Activated CD8-positive, alpha-beta T cell treated with anti-CD3 and anti-CD28 coated beads for 36 hours (primary cell): ENCODE data around the gene ZNF558. TPM values are rescaled to one million over a fixed set of nuclear protein-coding genes. Genes with fewer than 3 reads are reported as not detected.

Experiments
- ATAC-seq: fragments of 200-7000 bp; cut with Tn5 transposase; one replicate; pipeline ENCODE4 v1.10.0; 2021; ENCODE audit warnings: mild to moderate bottlenecking, moderate library complexity
- CTCF ChIA-PET: fragments of 350-600 bp; sonication (Branson Sonifier 250); formaldehyde crosslinking; loops from one replicate; lab custom pipeline; 2021; ENCODE audit warnings: antibody characterized with exemption; lab: Charles Lee
- POLR2A ChIA-PET: fragments of 350-600 bp; sonication (Branson Sonifier 250); formaldehyde crosslinking; loops from one replicate; lab custom pipeline; 2021; ENCODE audit warnings: antibody characterized with exemption; lab: Charles Lee
- DNase-seq: peaks from one replicate; pipeline ENCODE4 v3.0.0-alpha.2; 2020
- H3K27ac Mint-ChIP-seq: one replicate; pipeline ENCODE4 v1.8.0; 2021; ENCODE audit warnings: mild to moderate bottlenecking, mixed read lengths
- H3K27me3 Mint-ChIP-seq: one replicate; pipeline ENCODE4 v1.8.0; 2021; ENCODE audit warnings: mixed read lengths
- H3K36me3 Mint-ChIP-seq: one replicate; pipeline ENCODE4 v1.8.0; 2021; ENCODE audit warnings: low read depth, mixed read lengths
- H3K4me1 Mint-ChIP-seq: one replicate; pipeline ENCODE4 v1.8.0; 2021; ENCODE audit warnings: low read depth, mixed read lengths
- H3K4me3 Mint-ChIP-seq: one replicate; pipeline ENCODE4 v1.8.0; 2021; ENCODE audit warnings: mild to moderate bottlenecking, moderate library complexity, mixed read lengths
- H3K9me3 Mint-ChIP-seq: one replicate; pipeline ENCODE4 v1.8.0; 2021; ENCODE audit warnings: mixed read lengths
- intact Hi-C: fragments of 100-400 bp; cut with micrococcal nuclease; formaldehyde crosslinking; loops from one replicate; pipeline ENCODE4 v1.10.0; 2022
- total RNA-seq, 2 experiments: library from RNA; stranded (reverse); gene quantifications; one replicate each; pipeline ENCODE4 v1.2.3, GENCODE V29; 2021
- TF ChIP-seq, protein P1 (sequence below): fragments of 200-600 bp; IDR thresholded peaks from one replicate; pipeline ENCODE4 v1.8.0; 2022; ENCODE audit warnings: antibody characterized with exemption, mild to moderate bottlenecking

Gene ZNF558
- total RNA-seq, 2 experiments from 2014 or later: 31.3 to 35.3 TPM

DNA sequence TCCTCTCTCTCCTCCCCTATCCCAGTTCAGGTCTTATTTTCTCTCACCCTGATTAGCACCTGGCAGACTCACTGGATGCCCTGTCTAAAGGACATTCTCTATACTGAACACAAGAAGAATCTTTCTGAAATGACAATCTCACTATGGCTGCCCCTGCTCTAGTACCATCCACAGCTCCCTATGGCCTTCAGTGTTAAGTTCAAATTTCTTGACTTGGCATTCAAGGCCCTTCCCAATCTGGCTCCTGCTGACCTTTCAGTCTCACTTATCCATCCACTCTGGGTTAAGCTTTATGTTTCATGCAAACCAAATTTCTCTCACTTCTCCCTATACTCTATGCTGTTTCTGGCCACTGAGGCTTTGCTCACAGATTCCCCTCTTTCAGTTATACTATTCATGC is 34.2 kb upstream of the ZNF558 start:
- H3K4me3 Mint-ChIP-seq: no peak overlapping the region
- no peak for DNase-seq
- CTCF ChIA-PET: no interaction called here

DNA sequence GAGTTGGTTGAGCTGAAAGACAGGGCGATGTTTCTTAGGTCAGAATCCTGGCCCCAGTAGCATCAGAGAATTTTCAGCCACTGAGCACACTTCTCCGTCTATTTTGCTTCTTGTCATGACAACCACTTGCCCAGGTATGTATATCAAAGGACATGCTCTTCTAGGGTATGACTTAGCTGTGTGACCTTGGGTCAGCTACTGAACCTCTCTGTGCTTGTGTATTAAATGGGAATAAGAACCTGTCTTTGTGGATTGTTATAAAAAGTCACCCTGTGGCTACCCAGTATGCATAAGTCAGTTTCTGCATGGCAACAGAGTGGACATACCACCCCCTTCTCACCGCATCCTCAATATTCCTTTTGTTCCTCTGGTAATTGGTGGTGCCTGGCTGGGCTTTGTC is 26.2 kb upstream of the ZNF558 start:
- no peak overlapping the region for H3K27ac Mint-ChIP-seq
- ChIA-PET CTCF (no interaction called here), POLR2A (no interaction called here)

More for the DNA sequence above, 34.2 kb upstream of the ZNF558 start:
- no peak overlapping the region for H3K27ac Mint-ChIP-seq
- H3K36me3 Mint-ChIP-seq: no peaks in the 10 kb centered on the region
- no peak for ATAC-seq
- H3K9me3 Mint-ChIP-seq: no peaks in the 10 kb centered on the region
- POLR2A ChIA-PET: no interaction called here
- TF ChIP-seq, protein P1, sequence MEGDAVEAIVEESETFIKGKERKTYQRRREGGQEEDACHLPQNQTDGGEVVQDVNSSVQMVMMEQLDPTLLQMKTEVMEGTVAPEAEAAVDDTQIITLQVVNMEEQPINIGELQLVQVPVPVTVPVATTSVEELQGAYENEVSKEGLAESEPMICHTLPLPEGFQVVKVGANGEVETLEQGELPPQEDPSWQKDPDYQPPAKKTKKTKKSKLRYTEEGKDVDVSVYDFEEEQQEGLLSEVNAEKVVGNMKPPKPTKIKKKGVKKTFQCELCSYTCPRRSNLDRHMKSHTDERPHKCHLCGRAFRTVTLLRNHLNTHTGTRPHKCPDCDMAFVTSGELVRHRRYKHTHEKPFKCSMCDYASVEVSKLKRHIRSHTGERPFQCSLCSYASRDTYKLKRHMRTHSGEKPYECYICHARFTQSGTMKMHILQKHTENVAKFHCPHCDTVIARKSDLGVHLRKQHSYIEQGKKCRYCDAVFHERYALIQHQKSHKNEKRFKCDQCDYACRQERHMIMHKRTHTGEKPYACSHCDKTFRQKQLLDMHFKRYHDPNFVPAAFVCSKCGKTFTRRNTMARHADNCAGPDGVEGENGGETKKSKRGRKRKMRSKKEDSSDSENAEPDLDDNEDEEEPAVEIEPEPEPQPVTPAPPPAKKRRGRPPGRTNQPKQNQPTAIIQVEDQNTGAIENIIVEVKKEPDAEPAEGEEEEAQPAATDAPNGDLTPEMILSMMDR: no peak
- no peaks in the 10 kb centered on the region for H3K4me1 Mint-ChIP-seq
- intact Hi-C loops: no loop called here
- peaks cover 11% of the 10 kb centered on the region for H3K27me3 Mint-ChIP-seq

DNA sequence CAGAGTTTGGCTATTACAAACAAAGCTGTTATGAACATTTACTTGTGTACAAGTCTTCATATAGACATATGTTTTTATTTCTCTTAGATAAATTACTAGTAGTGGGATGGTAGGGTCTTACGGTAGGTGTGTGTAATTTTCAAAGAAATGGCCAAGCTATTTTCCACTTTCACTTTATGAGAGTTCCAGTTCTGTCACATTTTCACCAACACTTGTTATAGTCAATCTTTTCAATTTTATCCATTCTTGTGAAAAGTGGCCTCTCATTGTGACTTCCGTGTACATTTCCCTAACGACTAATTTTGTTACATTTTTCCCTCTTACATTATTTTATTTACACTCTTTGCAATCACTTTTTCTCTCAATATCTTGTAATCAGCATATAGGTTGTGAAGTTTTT is 18.4 kb upstream of the ZNF558 start:
- ATAC-seq: no peak
- peaks cover 15% of the 10 kb centered on the region for H3K27me3 Mint-ChIP-seq
- H3K4me3 Mint-ChIP-seq: no peak overlapping the region
- TF ChIP-seq, protein P1: no peak
- H3K9me3 Mint-ChIP-seq: peaks cover 8% of the 10 kb centered on the region
- H3K27ac Mint-ChIP-seq: no peak overlapping the region
- CTCF ChIA-PET: no interaction called here
- no peak for DNase-seq
- no peaks in the 10 kb centered on the region for H3K36me3 Mint-ChIP-seq
- H3K4me1 Mint-ChIP-seq: no peaks in the 10 kb centered on the region
- POLR2A ChIA-PET: no interaction called here
- intact Hi-C loops: no loop called here

More for the DNA sequence above, 26.2 kb upstream of the ZNF558 start:
- no peak overlapping the region for H3K4me3 Mint-ChIP-seq
- no peaks in the 10 kb centered on the region for H3K36me3 Mint-ChIP-seq
- TF ChIP-seq, protein P1: no peak
- DNase-seq (no peak), ATAC-seq (no peak)
- no peaks in the 10 kb centered on the region for H3K9me3 Mint-ChIP-seq
- peaks cover 26% of the 10 kb centered on the region for H3K27me3 Mint-ChIP-seq
- intact Hi-C loops: no loop called here
- no peaks in the 10 kb centered on the region for H3K4me1 Mint-ChIP-seq

DNA sequence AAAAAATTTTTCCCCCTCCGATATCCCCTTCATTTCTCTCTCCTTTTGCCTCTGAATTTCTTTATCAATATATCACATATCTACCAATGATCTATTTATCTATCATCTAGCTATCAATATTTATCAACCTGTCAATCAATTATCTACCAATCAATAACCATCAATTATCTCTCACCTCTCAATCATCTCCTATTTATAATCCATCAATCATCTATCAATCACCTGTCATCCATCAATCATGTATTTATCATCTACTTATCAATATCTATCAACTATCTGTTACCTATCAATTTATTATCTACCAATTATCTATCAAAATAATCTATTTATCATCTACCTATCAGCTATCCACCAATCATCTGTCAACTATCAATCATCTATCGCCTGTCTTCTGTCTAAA is 17.1 kb upstream of the ZNF558 start:
- Mint-ChIP-seq H3K27me3 (peaks cover 9% of the 10 kb centered on the region), H3K4me1 (no peaks in the 10 kb centered on the region), H3K36me3 (no peaks in the 10 kb centered on the region), H3K9me3 (peaks cover 8% of the 10 kb centered on the region), H3K27ac (no peak overlapping the region), H3K4me3 (no peak overlapping the region)
- ATAC-seq (no peak), DNase-seq (no peak)
- CTCF ChIA-PET: no interaction called here
- POLR2A ChIA-PET: no interaction called here
- TF ChIP-seq, protein P1: no peak
- intact Hi-C loops: no loop called here

DNA sequence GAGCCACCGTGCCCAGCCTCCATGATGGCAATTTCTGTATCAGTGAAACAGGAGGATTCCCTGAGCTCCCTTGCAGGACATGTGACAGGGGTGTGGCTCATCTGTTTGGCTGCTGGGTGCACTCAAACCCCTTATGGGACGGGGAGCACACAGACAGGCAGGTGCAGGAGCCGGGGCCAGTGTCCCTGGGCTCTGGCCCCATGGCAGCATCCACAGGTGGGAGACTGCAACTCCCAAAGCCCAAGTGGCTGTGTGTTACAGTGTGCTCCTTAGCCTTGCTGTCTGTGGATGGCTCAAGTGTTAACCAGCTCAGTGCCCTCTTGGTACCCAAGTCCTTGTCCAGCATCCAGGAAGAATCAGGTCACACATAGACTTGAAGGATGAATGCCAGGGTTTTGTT is 14.7 kb upstream of the ZNF558 start:
- Mint-ChIP-seq H3K4me3 (no peak overlapping the region), H3K4me1 (no peaks in the 10 kb centered on the region), H3K9me3 (peaks cover 8% of the 10 kb centered on the region), H3K27me3 (peaks cover 4% of the 10 kb centered on the region), H3K27ac (no peak overlapping the region), H3K36me3 (no peaks in the 10 kb centered on the region)
- DNase-seq: no peak
- intact Hi-C loops: no loop called here
- POLR2A ChIA-PET: no interaction called here
- TF ChIP-seq, protein P1: no peak
- CTCF ChIA-PET: no interaction called here
- no peak for ATAC-seq
